Esophagus muscularis mucosa (tissue), 4 donors: Measurements from ENCODE around the gene MMP27. TPM values are rescaled to one million over a fixed set of nuclear protein-coding genes. Genes with fewer than 3 reads are reported as not detected.
A peak's percentile ranks its signal among the peaks of the same experiment; 100 is the strongest.

Experiments
- DNase-seq: peaks from one replicate; pipeline ENCODE4 v3.0.0-alpha.2; 2017; ENCODE audit errors: extremely low spot score
- H3K27ac ChIP-seq, 4 donors: fragments of 200-600 bp; sonication (generic); replicated peaks in 1 of 4; 1 replicate in 3 of 4; 2 replicates in 1 of 4; pipeline ENCODE4 v1.5.1; 2016 to 2019; ENCODE audit warnings: mild to moderate bottlenecking in 1 of 4
- H3K27me3 ChIP-seq, 4 donors: fragments of 200-600 bp; sonication (generic); one replicate each; pipeline versions ENCODE4 v1.5.1 to v1.6.0; 2016 to 2019
- H3K36me3 ChIP-seq, 4 donors: fragments of 200-600 bp; sonication (generic); one replicate each; pipeline ENCODE4 v1.5.1; 2016 to 2019
- H3K4me1 ChIP-seq, 4 donors: fragments of 200-600 bp; sonication (generic); one replicate each; pipeline ENCODE4 v1.5.1; 2016 to 2019
- H3K4me3 ChIP-seq, 4 donors: fragments of 200-600 bp; sonication (generic); 1 replicate in 2 of 4; 2 replicates in 2 of 4; pipeline ENCODE4 v1.5.1; 2016 to 2019; ENCODE audit warnings: mild to moderate bottlenecking in 4 of 4, moderate library complexity in 1 of 4
- H3K9me3 ChIP-seq, 4 donors: fragments of 200-600 bp; sonication (generic); 1 replicate in 3 of 4; 2 replicates in 1 of 4; pipeline ENCODE4 v1.5.1; 2016 to 2019
- EP300 ChIP-seq: sonication (generic); formaldehyde crosslinking; IDR thresholded peaks from one replicate; pipeline ENCODE4 v1.6.1; 2017; ENCODE audit warnings: antibody characterized with exemption
- POLR2A ChIP-seq: fragments of 450-650 bp; IDR thresholded peaks from one replicate; pipeline ENCODE4 v1.6.1; 2017; ENCODE audit warnings: antibody characterized with exemption, moderate library complexity, mild to moderate bottlenecking, low read depth
- POLR2AphosphoS5 ChIP-seq, 2 donors: sonication (generic); formaldehyde crosslinking; IDR thresholded peaks; one replicate each; pipeline ENCODE4 v1.6.1; 2017; ENCODE audit warnings: antibody characterized with exemption in 2 of 2
- WGBS: methylation state at CpG from one replicate; pipeline ENCODE4 v1.1.5; 2018; 5-methylcytosine and 5-hydroxymethylcytosine counted together
- intact Hi-C: fragments of 100-400 bp; cut with DNase I; formaldehyde crosslinking; loops from one replicate; pipeline ENCODE4 v1.15.1; 2023
- total RNA-seq, 4 donors: library from RNA; depleted of rRNA; stranded (reverse); fragments of >200 nt; gene quantifications; one replicate each; pipeline versions ENCODE4 v1.1.0 to v1.2.1, GENCODE V29; 2016
- TF ChIP-seq, protein P1 (sequence below), 3 experiments: fragments of 200-600 bp in 2 of 3; fragments of 450-650 bp in 1 of 3; sonication (generic) in 2 of 3; IDR thresholded peaks; one replicate each; pipeline ENCODE4 v1.5.1; 2017 to 2019; ENCODE audit warnings: antibody characterized with exemption in 3 of 3, mild to moderate bottlenecking in 2 of 3, moderate library complexity in 1 of 3

MMP27 gene
- total RNA-seq, 4 donors from 2014 or later, result 0.33 to 0.45 TPM; not detected in 2

GRCh38 chr11:102724904-102725500 lies 19.4 kb upstream of the MMP27 start, which contains the start of gene MMP8:
MMP8 (minus strand) TSS chr11:102724954; CDS start chr11:102724855, 99 bp downstream.
- TF ChIP-seq EP300 (no peak), POLR2A (no peak), POLR2AphosphoS5 (IDR thresholded peaks at IDR 0.05) (no peak)
- TF ChIP-seq, protein P1, sequence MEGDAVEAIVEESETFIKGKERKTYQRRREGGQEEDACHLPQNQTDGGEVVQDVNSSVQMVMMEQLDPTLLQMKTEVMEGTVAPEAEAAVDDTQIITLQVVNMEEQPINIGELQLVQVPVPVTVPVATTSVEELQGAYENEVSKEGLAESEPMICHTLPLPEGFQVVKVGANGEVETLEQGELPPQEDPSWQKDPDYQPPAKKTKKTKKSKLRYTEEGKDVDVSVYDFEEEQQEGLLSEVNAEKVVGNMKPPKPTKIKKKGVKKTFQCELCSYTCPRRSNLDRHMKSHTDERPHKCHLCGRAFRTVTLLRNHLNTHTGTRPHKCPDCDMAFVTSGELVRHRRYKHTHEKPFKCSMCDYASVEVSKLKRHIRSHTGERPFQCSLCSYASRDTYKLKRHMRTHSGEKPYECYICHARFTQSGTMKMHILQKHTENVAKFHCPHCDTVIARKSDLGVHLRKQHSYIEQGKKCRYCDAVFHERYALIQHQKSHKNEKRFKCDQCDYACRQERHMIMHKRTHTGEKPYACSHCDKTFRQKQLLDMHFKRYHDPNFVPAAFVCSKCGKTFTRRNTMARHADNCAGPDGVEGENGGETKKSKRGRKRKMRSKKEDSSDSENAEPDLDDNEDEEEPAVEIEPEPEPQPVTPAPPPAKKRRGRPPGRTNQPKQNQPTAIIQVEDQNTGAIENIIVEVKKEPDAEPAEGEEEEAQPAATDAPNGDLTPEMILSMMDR (IDR thresholded peaks at IDR 0.05), result no peak
- Histone ChIP-seq H3K9me3 (peaks cover 0 to 5% (median 0%) of the 10 kb centered on the region in 4 donors), H3K4me1 (peaks cover 0 to 2% (median 0%) of the 10 kb centered on the region in 4 donors), H3K4me3 (no peak within 1 kb of the TSS), H3K27me3 (no peaks in the 10 kb centered on the region), H3K36me3 (no peaks in the 10 kb centered on the region), H3K27ac (no peak within 1 kb of the TSS)
- WGBS, result 44% methylated on average over 2 of the region's 2 CpGs
- DNase-seq, result no peak
- intact Hi-C loops, result no loop called here

DNA sequence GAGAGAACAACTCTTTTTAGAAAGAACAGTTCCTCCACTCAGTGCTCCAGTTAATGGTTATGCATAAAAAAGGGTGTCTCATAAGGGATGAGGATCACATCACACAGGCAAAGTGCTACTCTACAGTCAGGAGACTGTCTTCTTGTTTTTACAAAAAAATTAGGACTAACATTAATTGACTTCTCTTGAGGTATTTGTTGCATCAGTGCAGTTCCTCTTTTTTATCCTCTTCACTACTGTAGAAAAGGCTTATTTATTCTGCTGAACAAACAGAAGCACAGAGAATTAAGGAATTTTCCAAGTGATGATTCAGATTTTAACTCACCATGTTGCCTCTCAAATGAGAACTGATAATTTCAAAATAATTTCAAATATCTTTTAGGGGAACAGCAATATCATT lies 17.3 kb upstream of the MMP27 start:
- H3K9me3 ChIP-seq, result peaks cover 0 to 5% (median 0%) of the 10 kb centered on the region in 4 donors
- H3K27ac ChIP-seq, result no peak overlapping the region
- H3K4me3 ChIP-seq, result no peak overlapping the region
- H3K36me3 ChIP-seq, result no peaks in the 10 kb centered on the region
- H3K27me3 ChIP-seq, result no peaks in the 10 kb centered on the region
- TF ChIP-seq POLR2AphosphoS5 (IDR thresholded peaks at IDR 0.05), result no peak
- TF ChIP-seq, protein P1 (IDR thresholded peaks at IDR 0.05), result no peak
- no peak for TF ChIP-seq EP300
- no peak for TF ChIP-seq POLR2A
- no peak for DNase-seq
- H3K4me1 ChIP-seq, result no peaks in the 10 kb centered on the region
- intact Hi-C loops, result no loop called here

- intact Hi-C loops, result no loop called here
- Histone ChIP-seq H3K9me3 (peaks cover 0 to 5% (median 0%) of the 10 kb centered on the region in 4 donors), H3K4me1 (no peaks in the 10 kb centered on the region), H3K36me3 (no peaks in the 10 kb centered on the region), H3K27me3 (no peaks in the 10 kb centered on the region), H3K4me3 (no peak overlapping the region), H3K27ac (no peak overlapping the region)
- TF ChIP-seq EP300 (no peak), POLR2AphosphoS5 (IDR thresholded peaks at IDR 0.05) (no peak), POLR2A (no peak)
- TF ChIP-seq, protein P1 (IDR thresholded peaks at IDR 0.05), result no peak
- peak; percentile 47 for DNase-seq
- 53% methylated on average over 4 of the region's 4 CpGs for WGBS
Measured at GRCh38 chr11:102719620-102720277, 14.2 kb upstream of the MMP27 start.

- TF ChIP-seq POLR2A, result no peak
- TF ChIP-seq, protein P1 (IDR thresholded peaks at IDR 0.05), result no peak
- TF ChIP-seq EP300, result no peak
- TF ChIP-seq POLR2AphosphoS5 (IDR thresholded peaks at IDR 0.05), result no peak
- H3K36me3 ChIP-seq, result no peaks in the 10 kb centered on the region
- intact Hi-C loops, result no loop called here
- no peaks in the 10 kb centered on the region for H3K4me1 ChIP-seq
- H3K27ac ChIP-seq, result no peak overlapping the region
- no peak overlapping the region for H3K4me3 ChIP-seq
- H3K9me3 ChIP-seq, result no peaks in the 10 kb centered on the region
- no peaks in the 10 kb centered on the region for H3K27me3 ChIP-seq
- DNase-seq, result peak; percentile 8
Measured at GRCh38 chr11:102717280-102717679, 11.7 kb upstream of the MMP27 start.
